K562 (cell line): ENCODE results near the gene BLZF1.

Experiments
- BCL6 ChIP-seq: fragments of 250-450 bp; sonication (Bioruptor Pico); IDR thresholded peaks from 2 replicates; pipeline ENCODE4 v1.4.0; 2020
- EHMT2 ChIP-seq: fragments of 450-650 bp; IDR thresholded peaks from 2 replicates; pipeline ENCODE4 v1.6.1; 2018; ENCODE audit warnings: antibody characterized with exemption
- GABPB1 ChIP-seq: sonication (generic); formaldehyde crosslinking; IDR thresholded peaks from 2 replicates; pipeline ENCODE4 v1.8.0; 2022; ENCODE audit warnings: mild to moderate bottlenecking, missing genetic modification reagents
- TCF15 ChIP-seq: fragments of 250-450 bp; sonication (Bioruptor Pico); IDR thresholded peaks from 2 replicates; pipeline ENCODE4 v1.8.0; 2022; ENCODE audit warnings: moderate library complexity, mild to moderate bottlenecking, inconsistent platforms
- ZNF3 ChIP-seq: fragments of 250-450 bp; sonication (Bioruptor Pico); IDR thresholded peaks from 2 replicates; pipeline ENCODE4 v1.5.0; 2021; ENCODE audit warnings: mild to moderate bottlenecking, moderate library complexity
- ZNF316 ChIP-seq: fragments of 450-650 bp; IDR thresholded peaks from 2 replicates; pipeline ENCODE4 v1.6.1; 2016
- TF ChIP-seq, protein P1 (sequence below): sonication (generic); formaldehyde crosslinking; IDR thresholded peaks from 2 replicates; pipeline ENCODE4 v1.8.1; 2023; ENCODE audit warnings: mild to moderate bottlenecking, missing genetic modification reagents

GRCh38 chr1:169340882-169341281 lies 27.1 kb upstream of the BLZF1 start:
- no peak for TF ChIP-seq EHMT2
- TF ChIP-seq BCL6 (CRISPR knock-in tag), result no peak
- TF ChIP-seq ZNF3 (CRISPR knock-in tag), result no peak
- TF ChIP-seq, protein P1, sequence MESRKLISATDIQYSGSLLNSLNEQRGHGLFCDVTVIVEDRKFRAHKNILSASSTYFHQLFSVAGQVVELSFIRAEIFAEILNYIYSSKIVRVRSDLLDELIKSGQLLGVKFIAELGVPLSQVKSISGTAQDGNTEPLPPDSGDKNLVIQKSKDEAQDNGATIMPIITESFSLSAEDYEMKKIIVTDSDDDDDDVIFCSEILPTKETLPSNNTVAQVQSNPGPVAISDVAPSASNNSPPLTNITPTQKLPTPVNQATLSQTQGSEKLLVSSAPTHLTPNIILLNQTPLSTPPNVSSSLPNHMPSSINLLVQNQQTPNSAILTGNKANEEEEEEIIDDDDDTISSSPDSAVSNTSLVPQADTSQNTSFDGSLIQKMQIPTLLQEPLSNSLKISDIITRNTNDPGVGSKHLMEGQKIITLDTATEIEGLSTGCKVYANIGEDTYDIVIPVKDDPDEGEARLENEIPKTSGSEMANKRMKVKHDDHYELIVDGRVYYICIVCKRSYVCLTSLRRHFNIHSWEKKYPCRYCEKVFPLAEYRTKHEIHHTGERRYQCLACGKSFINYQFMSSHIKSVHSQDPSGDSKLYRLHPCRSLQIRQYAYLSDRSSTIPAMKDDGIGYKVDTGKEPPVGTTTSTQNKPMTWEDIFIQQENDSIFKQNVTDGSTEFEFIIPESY (CRISPR knock-in tag), result no peak
- no peak for TF ChIP-seq GABPB1 (CRISPR knock-in tag)
- TF ChIP-seq ZNF316, result no peak
- no peak for TF ChIP-seq TCF15
